HEK293T (cell line): ENCODE measurements around the gene DIO3.

Experiments
- FOXM1 ChIP-seq: fragments of 450-650 bp; IDR thresholded peaks from 2 replicates; pipeline ENCODE4 v1.6.1; 2017; ENCODE audit warnings: mild to moderate bottlenecking, borderline replicate concordance
- L3MBTL2 ChIP-seq: fragments of 450-650 bp; conservative IDR thresholded peaks from 2 replicates; pipeline ENCODE4 v1.6.1; 2016; ENCODE audit warnings: mild to moderate bottlenecking
- SP1 ChIP-seq: fragments of 450-650 bp; IDR thresholded peaks from 2 replicates; pipeline ENCODE4 v1.6.1; 2017
- ZNF384 ChIP-seq: fragments of 450-650 bp; IDR thresholded peaks from 2 replicates; pipeline ENCODE4 v1.6.1; 2016

GRCh38 chr14:101518611-101519473 is 42.5 kb upstream of the DIO3 start:
- TF ChIP-seq ZNF384 (no peak), FOXM1 (no peak), SP1 (no peak), L3MBTL2 (no peak)
